GM21825 (cell line): ENCODE data around the gene PWP2.
"Not testable (repeated sequence)": the region's sequence is repeated elsewhere in the genome, so short reads cannot be mapped to it uniquely, and the experiment has no call there.

Source experiments
- ATAC-seq: cut with Tn5 transposase; IDR thresholded peaks from one replicate; pipeline ENCODE4 v1.9.1; 2021; ENCODE audit warnings: mild to moderate bottlenecking, moderate library complexity; ENCODE audit not compliant: unreplicated experiment

The PWP2 gene

GRCh38 chr21:44127827-44128226, 20.6 kb downstream of the PWP2 start:
- ATAC-seq, result not testable (repeated sequence)

GRCh38 chr21:44133715-44134057, 26.5 kb downstream of the PWP2 start:
- ATAC-seq, result not testable (repeated sequence)

- not testable (repeated sequence) for ATAC-seq
These were observed 27.5 kb downstream of the PWP2 start for GRCh38 chr21:44134732-44135131.

GRCh38 chr21:44138039-44138438, 30.8 kb downstream of the PWP2 start:
- ATAC-seq, result not testable (repeated sequence)

- not testable (repeated sequence) for ATAC-seq
These were observed 32.8 kb downstream of the PWP2 start for GRCh38 chr21:44139787-44140551.

- ATAC-seq, result not testable (repeated sequence)
These were observed 33.3 kb downstream of the PWP2 start for GRCh38 chr21:44140552-44140932.

GRCh38 chr21:44142470-44142869, 35.3 kb downstream of the PWP2 start:
- ATAC-seq, result not testable (repeated sequence)

GRCh38 chr21:44143380-44143779, 36.2 kb downstream of the PWP2 start:
- peak; percentile 48 for ATAC-seq

GRCh38 chr21:44143996-44144395, 36.8 kb downstream of the PWP2 start:
- ATAC-seq, result not testable (repeated sequence)

GRCh38 chr21:44144784-44145602, 37.8 kb downstream of the PWP2 start:
- ATAC-seq, result not testable (repeated sequence)

GRCh38 chr21:44145616-44146015, 38.4 kb downstream of the PWP2 start:
- not testable (repeated sequence) for ATAC-seq

- not testable (repeated sequence) for ATAC-seq
These were observed 39.9 kb downstream of the PWP2 start for GRCh38 chr21:44147108-44147507.

GRCh38 chr21:44150255-44150654, 43.1 kb downstream of the PWP2 start:
- ATAC-seq, result not testable (repeated sequence)

GRCh38 chr21:44153214-44153888, 46.2 kb downstream of the PWP2 start:
- not testable (repeated sequence) for ATAC-seq

GRCh38 chr21:44153889-44154228, 46.7 kb downstream of the PWP2 start:
- not testable (repeated sequence) for ATAC-seq

- ATAC-seq, result peak; percentile 20
These were observed 47.6 kb downstream of the PWP2 start for GRCh38 chr21:44154816-44155230.

- peak; percentile 33 for ATAC-seq
These were observed 48.2 kb downstream of the PWP2 start for GRCh38 chr21:44155231-44155993.

GRCh38 chr21:44155994-44156380, 48.8 kb downstream of the PWP2 start:
- not testable (repeated sequence) for ATAC-seq

- ATAC-seq, result not testable (repeated sequence)
These were observed 50.4 kb downstream of the PWP2 start for GRCh38 chr21:44157439-44158081.

GRCh38 chr21:44158082-44158468, 50.9 kb downstream of the PWP2 start:
- ATAC-seq, result not testable (repeated sequence)
